GM12878 (cell line): Measurements from ENCODE around the gene FDX1. TPM values are rescaled to one million over a fixed set of nuclear protein-coding genes. Genes with fewer than 3 reads are reported as not detected.

ENCODE experiments used
- ASH2L ChIP-seq: fragments of 300-600, 200-600 bp; sonication (generic); IDR thresholded peaks from 2 replicates; pipeline ENCODE4 v1.6.1; 2017; ENCODE audit warnings: low read depth, mild to moderate bottlenecking, borderline replicate concordance
- BACH1 ChIP-seq: fragments of 450-650 bp; IDR thresholded peaks from 2 replicates; pipeline ENCODE4 v1.6.1; 2017; ENCODE audit warnings: mild to moderate bottlenecking, borderline replicate concordance
- CHD4 ChIP-seq: fragments of 200-600 bp; sonication (generic); IDR thresholded peaks from 2 replicates; pipeline ENCODE4 v1.6.1; 2016; ENCODE audit warnings: mild to moderate bottlenecking
- CREM ChIP-seq: IDR thresholded peaks from 2 replicates; pipeline ENCODE4 v1.6.1; 2014; ENCODE audit warnings: antibody characterized with exemption, low read depth
- GABPA ChIP-seq: IDR thresholded peaks from 2 replicates; pipeline ENCODE4 v1.6.1; 2014; ENCODE audit warnings: antibody characterized with exemption, low read depth, mild to moderate bottlenecking, inconsistent platforms
- GATAD2B ChIP-seq: fragments of 450-650 bp; conservative IDR thresholded peaks from 2 replicates; pipeline ENCODE4 v1.6.1; 2017; ENCODE audit warnings: low read depth, mild to moderate bottlenecking, moderate library complexity
- HDAC6 ChIP-seq: fragments of 200-600 bp; sonication (generic); IDR thresholded peaks from one replicate; pipeline ENCODE4 v1.8.0; 2017; ENCODE audit warnings: antibody characterized with exemption; ENCODE audit not compliant: unreplicated experiment
- KDM1A ChIP-seq: fragments of 200-600 bp; sonication (generic); IDR thresholded peaks from 2 replicates; pipeline ENCODE4 v1.6.1; 2016; ENCODE audit warnings: borderline replicate concordance
- MTA2 ChIP-seq: fragments of 450-650 bp; IDR thresholded peaks from 2 replicates; pipeline ENCODE4 v1.6.1; 2016; ENCODE audit warnings: low read depth, mild to moderate bottlenecking, moderate library complexity
- NFIC ChIP-seq: IDR thresholded peaks from 2 replicates; pipeline ENCODE4 v1.6.1; 2012; ENCODE audit warnings: low read depth, mild to moderate bottlenecking, inconsistent platforms, low read length, moderate library complexity
- PML ChIP-seq: IDR thresholded peaks from 2 replicates; pipeline ENCODE4 v1.6.1; 2012; ENCODE audit warnings: low read length, inconsistent platforms
- STAT3 ChIP-seq: IDR thresholded peaks from 2 replicates; pipeline ENCODE4 v1.6.1; 2011; ENCODE audit warnings: low read depth, low read length, improper control_type of control experiment
- ZBED1 ChIP-seq: IDR thresholded peaks from 2 replicates; pipeline ENCODE4 v1.6.1; 2016; ENCODE audit warnings: borderline replicate concordance
- polyA plus RNA-seq, 11 experiments: library from polyadenylated mRNA; depleted of rRNA in 4 of 11; unstranded in 6 of 11; stranded (reverse) in 5 of 11; fragments of >200 nt; fragmentation: Nextera tagmentation in 4 of 11; fragmentation: Illumina TruSeq in 1 of 11; extraction: Ambion mirVana in 4 of 11; extraction: Trizol in 1 of 11; gene quantifications; 1 replicate in 1 of 11; 2 replicates in 10 of 11; pipeline versions ENCODE4 v1.2.1 to v1.2.3, GENCODE V29; 2011 to 2016; ENCODE audit warnings: inconsistent platforms in 2 of 11, missing spikeins in 2 of 11, low read depth in 1 of 11
- total RNA-seq, 4 experiments: library from RNA; depleted of rRNA in 3 of 4; stranded (reverse); fragments of >200 nt in 3 of 4; fragmentation: Illumina TruSeq in 1 of 4; extraction: Trizol in 1 of 4; gene quantifications; 2 replicates each; pipeline versions ENCODE4 v1.2.1 to v1.2.3, GENCODE V29; 2013 to 2021
- TF ChIP-seq, protein P1 (sequence below): fragments of 450-650 bp; IDR thresholded peaks from 2 replicates; pipeline ENCODE4 v1.6.1; 2017; ENCODE audit warnings: antibody characterized with exemption, mild to moderate bottlenecking, moderate library complexity
- TF ChIP-seq, protein P2 (sequence below): IDR thresholded peaks from 2 replicates; pipeline ENCODE4 v1.6.1; 2011; ENCODE audit warnings: mild to moderate bottlenecking, low read depth, low read length, moderate library complexity; ENCODE audit not compliant: insufficient replicate concordance
- TF ChIP-seq, protein P3 (sequence below): fragments of 450-650 bp; formaldehyde crosslinking; IDR thresholded peaks from 2 replicates; pipeline ENCODE4 v1.5.0; 2022; ENCODE audit warnings: mild to moderate bottlenecking, missing genetic modification characterization
- TF ChIP-seq, protein P4 (sequence below): fragments of 150-350 bp; IDR thresholded peaks from 2 replicates; pipeline ENCODE4 v1.6.1; 2016; ENCODE audit warnings: low read depth, low read length
- TF ChIP-seq, protein P5 (sequence below): fragments of 450-650 bp; IDR thresholded peaks from 2 replicates; pipeline ENCODE4 v1.6.1; 2017; ENCODE audit warnings: mild to moderate bottlenecking, low read depth, inconsistent platforms; ENCODE audit not compliant: poor library complexity, severe bottlenecking

Gene FDX1
- total and polyA plus RNA-seq, 10 of the 15 experiments (the other 5 are each of a cell fraction or from before 2014, with no cell fraction given): 3.9 to 20.3 (median 8.1) TPM

DNA sequence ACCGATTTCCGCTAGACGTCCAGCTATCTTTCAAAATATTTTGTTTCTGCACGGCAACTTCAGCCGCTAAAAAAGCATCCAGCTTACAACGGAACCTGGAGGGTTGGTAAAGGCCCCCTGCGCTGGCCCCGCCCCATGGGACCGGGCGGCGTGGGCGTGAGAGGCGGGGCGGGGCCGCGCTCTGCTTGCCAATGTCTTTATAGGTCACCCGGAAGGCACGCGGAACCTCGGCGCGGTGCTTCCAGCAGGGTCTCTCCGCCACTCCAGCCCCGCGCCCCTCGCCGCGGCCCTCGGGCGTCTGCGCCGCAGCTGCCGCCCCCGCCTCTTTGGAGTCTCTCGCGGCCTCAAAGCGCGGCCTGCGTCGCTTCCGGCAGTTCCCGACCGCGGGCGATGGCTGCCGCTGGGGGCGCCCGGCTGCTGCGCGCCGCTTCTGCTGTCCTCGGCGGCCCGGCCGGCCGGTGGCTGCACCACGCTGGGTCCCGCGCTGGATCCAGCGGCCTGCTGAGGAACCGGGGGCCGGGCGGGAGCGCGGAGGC is at the start of gene FDX1 (continued):
- TF ChIP-seq STAT3 (no peak), MTA2 (no peak), CHD4 (no peak), GABPA (no peak), ASH2L (0 out of 2 replicates have a peak, but pooled peaks have one; percentile 30), GATAD2B (peak; percentile 98), CREM (no peak; the same call in 1 of the 2 replicates), BACH1 (peak; percentile 85), NFIC (no peak), HDAC6 (no peak), ZBED1 (no peak), PML (no peak), KDM1A (no peak)
- TF ChIP-seq, protein P1, sequence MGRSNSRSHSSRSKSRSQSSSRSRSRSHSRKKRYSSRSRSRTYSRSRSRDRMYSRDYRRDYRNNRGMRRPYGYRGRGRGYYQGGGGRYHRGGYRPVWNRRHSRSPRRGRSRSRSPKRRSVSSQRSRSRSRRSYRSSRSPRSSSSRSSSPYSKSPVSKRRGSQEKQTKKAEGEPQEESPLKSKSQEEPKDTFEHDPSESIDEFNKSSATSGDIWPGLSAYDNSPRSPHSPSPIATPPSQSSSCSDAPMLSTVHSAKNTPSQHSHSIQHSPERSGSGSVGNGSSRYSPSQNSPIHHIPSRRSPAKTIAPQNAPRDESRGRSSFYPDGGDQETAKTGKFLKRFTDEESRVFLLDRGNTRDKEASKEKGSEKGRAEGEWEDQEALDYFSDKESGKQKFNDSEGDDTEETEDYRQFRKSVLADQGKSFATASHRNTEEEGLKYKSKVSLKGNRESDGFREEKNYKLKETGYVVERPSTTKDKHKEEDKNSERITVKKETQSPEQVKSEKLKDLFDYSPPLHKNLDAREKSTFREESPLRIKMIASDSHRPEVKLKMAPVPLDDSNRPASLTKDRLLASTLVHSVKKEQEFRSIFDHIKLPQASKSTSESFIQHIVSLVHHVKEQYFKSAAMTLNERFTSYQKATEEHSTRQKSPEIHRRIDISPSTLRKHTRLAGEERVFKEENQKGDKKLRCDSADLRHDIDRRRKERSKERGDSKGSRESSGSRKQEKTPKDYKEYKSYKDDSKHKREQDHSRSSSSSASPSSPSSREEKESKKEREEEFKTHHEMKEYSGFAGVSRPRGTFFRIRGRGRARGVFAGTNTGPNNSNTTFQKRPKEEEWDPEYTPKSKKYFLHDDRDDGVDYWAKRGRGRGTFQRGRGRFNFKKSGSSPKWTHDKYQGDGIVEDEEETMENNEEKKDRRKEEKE: 0 out of 2 replicates have a peak, but pooled peaks have one; percentile 40
- TF ChIP-seq, protein P2, sequence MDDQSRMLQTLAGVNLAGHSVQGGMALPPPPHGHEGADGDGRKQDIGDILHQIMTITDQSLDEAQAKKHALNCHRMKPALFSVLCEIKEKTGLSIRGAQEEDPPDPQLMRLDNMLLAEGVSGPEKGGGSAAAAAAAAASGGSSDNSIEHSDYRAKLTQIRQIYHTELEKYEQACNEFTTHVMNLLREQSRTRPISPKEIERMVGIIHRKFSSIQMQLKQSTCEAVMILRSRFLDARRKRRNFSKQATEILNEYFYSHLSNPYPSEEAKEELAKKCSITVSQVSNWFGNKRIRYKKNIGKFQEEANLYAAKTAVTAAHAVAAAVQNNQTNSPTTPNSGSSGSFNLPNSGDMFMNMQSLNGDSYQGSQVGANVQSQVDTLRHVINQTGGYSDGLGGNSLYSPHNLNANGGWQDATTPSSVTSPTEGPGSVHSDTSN: no peak
- TF ChIP-seq, protein P3, sequence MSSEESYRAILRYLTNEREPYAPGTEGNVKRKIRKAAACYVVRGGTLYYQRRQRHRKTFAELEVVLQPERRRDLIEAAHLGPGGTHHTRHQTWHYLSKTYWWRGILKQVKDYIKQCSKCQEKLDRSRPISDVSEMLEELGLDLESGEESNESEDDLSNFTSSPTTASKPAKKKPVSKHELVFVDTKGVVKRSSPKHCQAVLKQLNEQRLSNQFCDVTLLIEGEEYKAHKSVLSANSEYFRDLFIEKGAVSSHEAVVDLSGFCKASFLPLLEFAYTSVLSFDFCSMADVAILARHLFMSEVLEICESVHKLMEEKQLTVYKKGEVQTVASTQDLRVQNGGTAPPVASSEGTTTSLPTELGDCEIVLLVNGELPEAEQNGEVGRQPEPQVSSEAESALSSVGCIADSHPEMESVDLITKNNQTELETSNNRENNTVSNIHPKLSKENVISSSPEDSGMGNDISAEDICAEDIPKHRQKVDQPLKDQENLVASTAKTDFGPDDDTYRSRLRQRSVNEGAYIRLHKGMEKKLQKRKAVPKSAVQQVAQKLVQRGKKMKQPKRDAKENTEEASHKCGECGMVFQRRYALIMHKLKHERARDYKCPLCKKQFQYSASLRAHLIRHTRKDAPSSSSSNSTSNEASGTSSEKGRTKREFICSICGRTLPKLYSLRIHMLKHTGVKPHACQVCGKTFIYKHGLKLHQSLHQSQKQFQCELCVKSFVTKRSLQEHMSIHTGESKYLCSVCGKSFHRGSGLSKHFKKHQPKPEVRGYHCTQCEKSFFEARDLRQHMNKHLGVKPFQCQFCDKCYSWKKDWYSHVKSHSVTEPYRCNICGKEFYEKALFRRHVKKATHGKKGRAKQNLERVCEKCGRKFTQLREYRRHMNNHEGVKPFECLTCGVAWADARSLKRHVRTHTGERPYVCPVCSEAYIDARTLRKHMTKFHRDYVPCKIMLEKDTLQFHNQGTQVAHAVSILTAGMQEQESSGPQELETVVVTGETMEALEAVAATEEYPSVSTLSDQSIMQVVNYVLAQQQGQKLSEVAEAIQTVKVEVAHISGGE: no peak
- TF ChIP-seq, protein P4, sequence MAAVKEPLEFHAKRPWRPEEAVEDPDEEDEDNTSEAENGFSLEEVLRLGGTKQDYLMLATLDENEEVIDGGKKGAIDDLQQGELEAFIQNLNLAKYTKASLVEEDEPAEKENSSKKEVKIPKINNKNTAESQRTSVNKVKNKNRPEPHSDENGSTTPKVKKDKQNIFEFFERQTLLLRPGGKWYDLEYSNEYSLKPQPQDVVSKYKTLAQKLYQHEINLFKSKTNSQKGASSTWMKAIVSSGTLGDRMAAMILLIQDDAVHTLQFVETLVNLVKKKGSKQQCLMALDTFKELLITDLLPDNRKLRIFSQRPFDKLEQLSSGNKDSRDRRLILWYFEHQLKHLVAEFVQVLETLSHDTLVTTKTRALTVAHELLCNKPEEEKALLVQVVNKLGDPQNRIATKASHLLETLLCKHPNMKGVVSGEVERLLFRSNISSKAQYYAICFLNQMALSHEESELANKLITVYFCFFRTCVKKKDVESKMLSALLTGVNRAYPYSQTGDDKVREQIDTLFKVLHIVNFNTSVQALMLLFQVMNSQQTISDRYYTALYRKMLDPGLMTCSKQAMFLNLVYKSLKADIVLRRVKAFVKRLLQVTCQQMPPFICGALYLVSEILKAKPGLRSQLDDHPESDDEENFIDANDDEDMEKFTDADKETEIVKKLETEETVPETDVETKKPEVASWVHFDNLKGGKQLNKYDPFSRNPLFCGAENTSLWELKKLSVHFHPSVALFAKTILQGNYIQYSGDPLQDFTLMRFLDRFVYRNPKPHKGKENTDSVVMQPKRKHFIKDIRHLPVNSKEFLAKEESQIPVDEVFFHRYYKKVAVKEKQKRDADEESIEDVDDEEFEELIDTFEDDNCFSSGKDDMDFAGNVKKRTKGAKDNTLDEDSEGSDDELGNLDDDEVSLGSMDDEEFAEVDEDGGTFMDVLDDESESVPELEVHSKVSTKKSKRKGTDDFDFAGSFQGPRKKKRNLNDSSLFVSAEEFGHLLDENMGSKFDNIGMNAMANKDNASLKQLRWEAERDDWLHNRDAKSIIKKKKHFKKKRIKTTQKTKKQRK: no peak
- TF ChIP-seq, protein P5, sequence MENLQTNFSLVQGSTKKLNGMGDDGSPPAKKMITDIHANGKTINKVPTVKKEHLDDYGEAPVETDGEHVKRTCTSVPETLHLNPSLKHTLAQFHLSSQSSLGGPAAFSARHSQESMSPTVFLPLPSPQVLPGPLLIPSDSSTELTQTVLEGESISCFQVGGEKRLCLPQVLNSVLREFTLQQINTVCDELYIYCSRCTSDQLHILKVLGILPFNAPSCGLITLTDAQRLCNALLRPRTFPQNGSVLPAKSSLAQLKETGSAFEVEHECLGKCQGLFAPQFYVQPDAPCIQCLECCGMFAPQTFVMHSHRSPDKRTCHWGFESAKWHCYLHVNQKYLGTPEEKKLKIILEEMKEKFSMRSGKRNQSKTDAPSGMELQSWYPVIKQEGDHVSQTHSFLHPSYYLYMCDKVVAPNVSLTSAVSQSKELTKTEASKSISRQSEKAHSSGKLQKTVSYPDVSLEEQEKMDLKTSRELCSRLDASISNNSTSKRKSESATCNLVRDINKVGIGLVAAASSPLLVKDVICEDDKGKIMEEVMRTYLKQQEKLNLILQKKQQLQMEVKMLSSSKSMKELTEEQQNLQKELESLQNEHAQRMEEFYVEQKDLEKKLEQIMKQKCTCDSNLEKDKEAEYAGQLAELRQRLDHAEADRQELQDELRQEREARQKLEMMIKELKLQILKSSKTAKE: no peak
